ENCODE data around the gene SP2. TPM values are rescaled to one million over a fixed set of nuclear protein-coding genes. Genes with fewer than 3 reads are reported as not detected.
A peak's percentile ranks its signal among the peaks of the same experiment; 100 is the strongest.

SP2 gene
- polyA plus RNA-seq, 1 donor (not counting 4 experiments of a cell fraction or from before 2014, with no cell fraction given) = 2.1 TPM

- Histone ChIP-seq H3K27ac (ENCODE audit: control insufficient read depth, insufficient read depth, low read length) (no peak overlapping the region), H4K20me1 (ENCODE audit: control insufficient read depth, extremely low read depth, insufficient read depth, low read length) (no peaks in the 10 kb centered on the region), H3K9ac (ENCODE audit: control insufficient read depth, extremely low read depth, insufficient read depth, low read length) (no peak overlapping the region), H3K4me2 (ENCODE audit: control insufficient read depth, extremely low read depth, insufficient read depth, low read depth, low read length) (no peak overlapping the region), H2AFZ (ENCODE audit: control insufficient read depth, low read length) (no peak overlapping the region), H3K27me3 (ENCODE audit: control insufficient read depth, extremely low read depth, insufficient read depth, low read length) (no peaks in the 10 kb centered on the region), H3K9me1 (ENCODE audit: control insufficient read depth, extremely low read depth, insufficient read depth, low read length) (no peaks in the 10 kb centered on the region), H3K79me2 (ENCODE audit: control insufficient read depth, insufficient read depth, low read length) (no peaks in the 10 kb centered on the region), H3K4me3 (ENCODE audit: control insufficient read depth in 2 of 3, extremely low read depth in 1 of 3, insufficient read depth in 2 of 3, low read depth in 1 of 3, low read length in 3 of 3) (no peak overlapping the region), H3K36me3 (ENCODE audit: control insufficient read depth in 2 of 2, extremely low read depth in 1 of 2, insufficient read depth in 2 of 2, low read length in 2 of 2) (no peaks in the 10 kb centered on the region), H3K4me1 (ENCODE audit: control insufficient read depth, extremely low read depth, insufficient read depth, low read length) (peaks cover 13% of the 10 kb centered on the region), H3K9me3 (ENCODE audit: control insufficient read depth, low read depth, low read length) (no peaks in the 10 kb centered on the region)
- TF ChIP-seq EZH2 (IDR thresholded peaks at IDR 0.05; ENCODE audit: low read length) (no peak), CTCF (optimal IDR thresholded peaks at IDR 0.05 in 1 of 3, IDR thresholded peaks at IDR 0.05 in 1 of 3, conservative IDR thresholded peaks at IDR 0.05 in 1 of 3; ENCODE audit: extremely low read depth in 1 of 3, insufficient read depth in 2 of 3, low read length in 3 of 3) (no peak)
- FAIRE-seq = no peak
- DNase-seq (ENCODE audit: low read depth, low spot score) = no peak
- dilution Hi-C loops (cut with MboI; ENCODE audit: extremely low pct_ligation_motif_present, low sequenced_read_pairs) = no loop called here
These were observed 11.7 kb upstream of the SP2 start for GRCh38 chr17:47884427-47884740.

- H3K27ac ChIP-seq (ENCODE audit: control insufficient read depth, insufficient read depth, low read length) = no peak overlapping the region
- FAIRE-seq = no peak
- dilution Hi-C loops (cut with MboI; ENCODE audit: extremely low pct_ligation_motif_present, low sequenced_read_pairs) = no loop called here
- peak overlapping the region; percentile 29 for H2AFZ ChIP-seq (ENCODE audit: control insufficient read depth, low read length)
- no peak overlapping the region for H3K9ac ChIP-seq (ENCODE audit: control insufficient read depth, extremely low read depth, insufficient read depth, low read length)
- peaks cover 13% of the 10 kb centered on the region for H3K4me1 ChIP-seq (ENCODE audit: control insufficient read depth, extremely low read depth, insufficient read depth, low read length)
- H3K4me3 ChIP-seq (ENCODE audit: control insufficient read depth in 2 of 3, extremely low read depth in 1 of 3, insufficient read depth in 2 of 3, low read depth in 1 of 3, low read length in 3 of 3) = no peak overlapping the region
- no peak for TF ChIP-seq EZH2 (IDR thresholded peaks at IDR 0.05; ENCODE audit: low read length)
- no peak for TF ChIP-seq CTCF (optimal IDR thresholded peaks at IDR 0.05 in 1 of 3, IDR thresholded peaks at IDR 0.05 in 1 of 3, conservative IDR thresholded peaks at IDR 0.05 in 1 of 3; ENCODE audit: extremely low read depth in 1 of 3, insufficient read depth in 2 of 3, low read length in 3 of 3)
- H3K9me1 ChIP-seq (ENCODE audit: control insufficient read depth, extremely low read depth, insufficient read depth, low read length) = no peaks in the 10 kb centered on the region
- no peaks in the 10 kb centered on the region for H3K36me3 ChIP-seq (ENCODE audit: control insufficient read depth in 2 of 2, extremely low read depth in 1 of 2, insufficient read depth in 2 of 2, low read length in 2 of 2)
- no peak overlapping the region for H3K4me2 ChIP-seq (ENCODE audit: control insufficient read depth, extremely low read depth, insufficient read depth, low read depth, low read length)
- no peak for DNase-seq (ENCODE audit: low read depth, low spot score)
- H3K79me2 ChIP-seq (ENCODE audit: control insufficient read depth, insufficient read depth, low read length) = no peaks in the 10 kb centered on the region
- no peaks in the 10 kb centered on the region for H3K9me3 ChIP-seq (ENCODE audit: control insufficient read depth, low read depth, low read length)
- no peaks in the 10 kb centered on the region for H4K20me1 ChIP-seq (ENCODE audit: control insufficient read depth, extremely low read depth, insufficient read depth, low read length)
- H3K27me3 ChIP-seq (ENCODE audit: control insufficient read depth, extremely low read depth, insufficient read depth, low read length) = no peaks in the 10 kb centered on the region
These were observed 10.9 kb upstream of the SP2 start for GRCh38 chr17:47884905-47885730.

Data from keratinocyte (primary cell).